WTC11 (cell line): ENCODE data around the gene AMBRA1.

Experiments used
- ATF6 ChIP-seq: sonication (generic); formaldehyde crosslinking; IDR thresholded peaks from 2 replicates; pipeline ENCODE4 v1.8.1; 2023; ENCODE audit warnings: mild to moderate bottlenecking, missing genetic modification reagents
- CBFB ChIP-seq: sonication (generic); formaldehyde crosslinking; IDR thresholded peaks from 2 replicates; pipeline ENCODE4 v1.8.1; 2022; ENCODE audit warnings: mild to moderate bottlenecking, low read depth, missing genetic modification reagents
- CTCF ChIP-seq: fragments of 200-600 bp; IDR thresholded peaks from 2 replicates; pipeline ENCODE4 v1.8.0; 2022; ENCODE audit warnings: antibody characterized with exemption
- ELF4 ChIP-seq: sonication (generic); formaldehyde crosslinking; IDR thresholded peaks from 2 replicates; pipeline ENCODE4 v1.8.1; 2022; ENCODE audit warnings: low read depth, mild to moderate bottlenecking, moderate library complexity, missing genetic modification reagents
- NFYB ChIP-seq: sonication (generic); formaldehyde crosslinking; conservative IDR thresholded peaks from 2 replicates; pipeline ENCODE4 v1.8.0; 2022; ENCODE audit warnings: low read depth, missing genetic modification reagents
- SMAD3 ChIP-seq: sonication (generic); formaldehyde crosslinking; IDR thresholded peaks from 2 replicates; pipeline ENCODE4 v1.8.0; 2022; ENCODE audit warnings: missing genetic modification reagents, mild to moderate bottlenecking, borderline replicate concordance
- TCF7 ChIP-seq: sonication (generic); formaldehyde crosslinking; IDR thresholded peaks from 2 replicates; pipeline ENCODE4 v1.8.0; 2022; ENCODE audit warnings: mild to moderate bottlenecking, low read depth, missing genetic modification reagents, moderate library complexity
- TEAD1 ChIP-seq: sonication (generic); formaldehyde crosslinking; IDR thresholded peaks from 2 replicates; pipeline ENCODE4 v1.8.0; 2022; ENCODE audit warnings: mild to moderate bottlenecking, missing genetic modification reagents
- USF1 ChIP-seq: sonication (generic); formaldehyde crosslinking; IDR thresholded peaks from 2 replicates; pipeline ENCODE4 v1.8.0; 2022; ENCODE audit warnings: mild to moderate bottlenecking, missing genetic modification reagents
- USF2 ChIP-seq: sonication (generic); formaldehyde crosslinking; IDR thresholded peaks from 2 replicates; pipeline ENCODE4 v1.8.1; 2023; ENCODE audit warnings: mild to moderate bottlenecking, missing genetic modification reagents, moderate library complexity
- ZNF425 ChIP-seq: fragments of 250-450 bp; sonication (Bioruptor Pico); conservative IDR thresholded peaks from 2 replicates; pipeline ENCODE4 v1.9.0; 2021; ENCODE audit warnings: mild to moderate bottlenecking

GRCh38 chr11:46366661-46367161, 227.1 kb downstream of the AMBRA1 start:
- no peak for TF ChIP-seq TEAD1 (CRISPR knock-in tag)
- no peak for TF ChIP-seq TCF7
- no peak for TF ChIP-seq USF1 (CRISPR knock-in tag)
- TF ChIP-seq CTCF, result no peak
- no peak for TF ChIP-seq USF2 (CRISPR knock-in tag)
- TF ChIP-seq ELF4 (CRISPR knock-in tag), result no peak
- no peak for TF ChIP-seq CBFB
- no peak for TF ChIP-seq ZNF425 (CRISPR knock-in tag)
- TF ChIP-seq ATF6 (CRISPR knock-in tag), result no peak
- no peak for TF ChIP-seq NFYB (CRISPR knock-in tag)
- no peak for TF ChIP-seq SMAD3 (CRISPR knock-in tag)
